ENCODE measurements around the gene ATP9B. TPM values are rescaled to one million over a fixed set of nuclear protein-coding genes. Genes with fewer than 3 reads are reported as not detected.
A peak's percentile ranks its signal among the peaks of the same experiment; 100 is the strongest.

The ATP9B gene
- total and polyA plus RNA-seq, 4 donors: 12.6 to 77.0 (median 29.9) TPM

DNA sequence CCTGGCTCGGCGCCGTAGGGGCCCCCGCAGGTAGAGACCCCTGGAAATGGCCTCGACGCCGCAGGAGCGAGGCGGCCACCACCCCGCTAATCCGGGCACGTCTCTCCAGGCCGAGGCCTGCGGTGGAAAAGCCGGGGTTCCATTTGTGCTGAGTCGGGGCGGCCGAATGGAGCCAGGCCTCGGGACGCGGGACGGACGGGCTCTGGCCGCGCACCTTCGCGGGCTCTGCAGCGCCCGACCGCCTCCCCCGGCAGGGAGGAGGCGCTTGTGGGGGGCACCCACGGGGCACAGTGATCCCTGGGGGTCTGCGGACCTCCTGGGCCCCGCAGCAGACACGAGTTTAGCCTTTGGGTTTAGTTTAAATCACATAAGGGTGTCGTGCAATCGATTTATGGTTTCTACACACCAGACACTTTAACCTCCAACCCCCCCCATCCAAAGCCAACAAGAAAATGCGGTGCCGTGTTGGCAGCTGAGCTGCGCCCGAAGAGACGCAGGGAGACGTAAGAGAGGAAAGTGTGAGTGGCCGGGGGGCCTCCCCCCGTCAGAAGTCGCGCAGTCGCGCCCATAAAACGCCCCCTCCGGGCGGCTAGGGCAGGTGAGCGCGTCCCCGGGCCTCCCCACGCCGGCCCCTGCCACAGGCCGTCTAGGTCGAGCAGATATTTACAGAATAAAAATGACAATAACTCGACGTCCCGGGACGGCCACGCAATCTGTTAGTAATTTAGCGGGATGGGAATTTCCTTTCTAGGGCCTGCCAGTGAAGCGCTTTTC, 325.5 kb downstream of the ATP9B start:
- Histone ChIP-seq H3K4me1 (ENCODE audit: control insufficient read depth in 5 of 5, insufficient read depth in 5 of 5, low read length in 5 of 5) (peaks cover 0 to 14% (median 7%) of the 10 kb centered on the region in 5 donors), H3K9ac (ENCODE audit: insufficient read depth in 1 of 2, low read length in 2 of 2) (no peak overlapping the region)
- ATAC-seq (ENCODE audit: insufficient read depth, low FRiP score): peak; percentile 23

DNA sequence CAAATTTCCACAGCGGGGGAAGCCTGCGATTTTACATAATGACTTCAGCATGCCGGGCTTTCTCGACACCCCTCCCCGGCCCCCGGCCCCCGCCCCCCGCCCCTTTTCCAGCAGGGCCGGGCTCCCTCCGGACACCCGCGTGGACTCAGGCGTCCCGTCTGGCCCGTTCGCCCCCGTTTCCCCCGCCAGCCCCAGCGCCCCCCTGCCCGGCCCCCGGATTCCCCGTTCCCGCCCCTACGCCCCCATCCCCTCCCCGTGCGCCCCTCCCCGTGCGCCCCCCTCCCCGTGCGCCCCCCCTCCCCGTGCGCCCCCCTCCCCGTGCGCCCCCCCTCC, 326.1 kb downstream of the ATP9B start:
- Histone ChIP-seq H3K9me3 (ENCODE audit: control insufficient read depth in 4 of 4, insufficient read depth in 3 of 4, low read length in 3 of 4) (peaks cover 0 to 2% (median 0%) of the 10 kb centered on the region in 4 donors), H3K27ac (ENCODE audit: low read depth in 1 of 2, low read length in 1 of 2) (peak overlapping the region in 1 of 2 donors; percentile 83), H3K36me3 (ENCODE audit: control insufficient read depth in 4 of 4, insufficient read depth in 4 of 4, low read length in 4 of 4) (no peaks in the 10 kb centered on the region), H3K27me3 (ENCODE audit: control insufficient read depth in 3 of 3, insufficient read depth in 3 of 3, low read length in 2 of 3) (peaks cover 0 to 61% (median 50%) of the 10 kb centered on the region in 3 donors), H3K4me1 (ENCODE audit: control insufficient read depth in 5 of 5, insufficient read depth in 5 of 5, low read length in 5 of 5) (peaks cover 0 to 14% (median 7%) of the 10 kb centered on the region in 5 donors), H3K9ac (ENCODE audit: insufficient read depth in 1 of 2, low read length in 2 of 2) (no peak overlapping the region), H3K4me3 (no peak overlapping the region)
- TF ChIP-seq, protein P1, sequence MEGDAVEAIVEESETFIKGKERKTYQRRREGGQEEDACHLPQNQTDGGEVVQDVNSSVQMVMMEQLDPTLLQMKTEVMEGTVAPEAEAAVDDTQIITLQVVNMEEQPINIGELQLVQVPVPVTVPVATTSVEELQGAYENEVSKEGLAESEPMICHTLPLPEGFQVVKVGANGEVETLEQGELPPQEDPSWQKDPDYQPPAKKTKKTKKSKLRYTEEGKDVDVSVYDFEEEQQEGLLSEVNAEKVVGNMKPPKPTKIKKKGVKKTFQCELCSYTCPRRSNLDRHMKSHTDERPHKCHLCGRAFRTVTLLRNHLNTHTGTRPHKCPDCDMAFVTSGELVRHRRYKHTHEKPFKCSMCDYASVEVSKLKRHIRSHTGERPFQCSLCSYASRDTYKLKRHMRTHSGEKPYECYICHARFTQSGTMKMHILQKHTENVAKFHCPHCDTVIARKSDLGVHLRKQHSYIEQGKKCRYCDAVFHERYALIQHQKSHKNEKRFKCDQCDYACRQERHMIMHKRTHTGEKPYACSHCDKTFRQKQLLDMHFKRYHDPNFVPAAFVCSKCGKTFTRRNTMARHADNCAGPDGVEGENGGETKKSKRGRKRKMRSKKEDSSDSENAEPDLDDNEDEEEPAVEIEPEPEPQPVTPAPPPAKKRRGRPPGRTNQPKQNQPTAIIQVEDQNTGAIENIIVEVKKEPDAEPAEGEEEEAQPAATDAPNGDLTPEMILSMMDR (IDR thresholded peaks at IDR 0.05; ENCODE audit: control extremely low read depth, extremely low read depth): no peak
- ATAC-seq (ENCODE audit: insufficient read depth, low FRiP score) (no peak), DNase-seq (peak in 1 of 3 donors; percentile 70)
- WGBS, 2 donors: 1% methylated on average over 14 to 25 of the region's 34 CpGs

More for the DNA sequence above, 325.5 kb downstream of the ATP9B start:
- Histone ChIP-seq H3K27me3 (ENCODE audit: control insufficient read depth in 3 of 3, insufficient read depth in 3 of 3, low read length in 2 of 3) (peaks cover 0 to 66% (median 55%) of the 10 kb centered on the region in 3 donors), H3K36me3 (ENCODE audit: control insufficient read depth in 4 of 4, insufficient read depth in 4 of 4, low read length in 4 of 4) (no peaks in the 10 kb centered on the region), H3K4me3 (no peak overlapping the region), H3K9me3 (ENCODE audit: control insufficient read depth in 4 of 4, insufficient read depth in 3 of 4, low read length in 3 of 4) (peaks cover 0 to 2% (median 0%) of the 10 kb centered on the region in 4 donors), H3K27ac (ENCODE audit: low read depth in 1 of 2, low read length in 1 of 2) (peak overlapping the region; percentile 69 to 83)
- peak in 1 of 3 donors; percentile 77 for DNase-seq
- TF ChIP-seq, protein P1 (IDR thresholded peaks at IDR 0.05; ENCODE audit: control extremely low read depth, extremely low read depth): no peak
- WGBS, 2 donors: 1 to 2% methylated on average over 61 to 67 of the region's 67 CpGs

DNA sequence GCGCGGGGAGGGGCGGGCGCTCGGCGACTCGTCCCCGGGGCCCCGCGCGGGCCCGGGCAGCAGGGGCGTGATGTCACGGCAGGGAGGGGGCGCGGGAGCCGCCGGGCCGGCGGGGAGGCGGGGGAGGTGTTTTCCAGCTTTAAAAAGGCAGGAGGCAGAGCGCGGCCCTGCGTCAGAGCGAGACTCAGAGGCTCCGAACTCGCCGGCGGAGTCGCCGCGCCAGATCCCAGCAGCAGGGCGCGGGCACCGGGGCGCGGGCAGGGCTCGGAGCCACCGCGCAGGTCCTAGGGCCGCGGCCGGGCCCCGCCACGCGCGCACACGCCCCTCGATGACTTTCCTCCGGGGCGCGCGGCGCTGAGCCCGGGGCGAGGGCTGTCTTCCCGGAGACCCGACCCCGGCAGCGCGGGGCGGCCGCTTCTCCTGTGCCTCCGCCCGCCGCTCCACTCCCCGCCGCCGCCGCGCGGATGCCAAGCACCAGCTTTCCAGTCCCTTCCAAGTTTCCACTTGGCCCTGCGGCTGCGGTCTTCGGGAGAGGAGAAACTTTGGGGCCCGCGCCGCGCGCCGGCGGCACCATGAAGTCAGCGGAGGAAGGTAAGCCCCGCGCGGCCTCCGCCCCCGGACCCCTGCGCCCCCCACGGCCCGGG, 326.7 kb downstream of the ATP9B start, which contains the start of gene NFATC1:
Gene NFATC1, plus strand, starts transcription at position 170 of the 644 bp plus-strand sequence. Its CDS starts 295 bp downstream, at position 465.
- Histone ChIP-seq H3K27me3 (ENCODE audit: control insufficient read depth in 3 of 3, insufficient read depth in 3 of 3, low read length in 2 of 3) (peaks cover 0 to 55% (median 44%) of the 10 kb centered on the region in 3 donors), H3K4me1 (ENCODE audit: control insufficient read depth in 5 of 5, insufficient read depth in 5 of 5, low read length in 5 of 5) (peaks cover 0 to 14% (median 7%) of the 10 kb centered on the region in 5 donors), H3K4me3 (peak within 1 kb of the TSS; percentile 49), H3K9me3 (ENCODE audit: control insufficient read depth in 4 of 4, insufficient read depth in 3 of 4, low read length in 3 of 4) (peaks cover 0 to 2% (median 0%) of the 10 kb centered on the region in 4 donors), H3K27ac (ENCODE audit: low read depth in 1 of 2, low read length in 1 of 2) (peak within 1 kb of the TSS; percentile 83 to 85), H3K36me3 (ENCODE audit: control insufficient read depth in 4 of 4, insufficient read depth in 4 of 4, low read length in 4 of 4) (no peaks in the 10 kb centered on the region), H3K9ac (ENCODE audit: insufficient read depth in 1 of 2, low read length in 2 of 2) (no peak within 1 kb of the TSS)
- DNase-seq (peak; percentile 72 to 79 (median 77)), ATAC-seq (ENCODE audit: insufficient read depth, low FRiP score) (peak; percentile 16)
- WGBS, 2 donors: 1% methylated on average over 65 to 91 of the region's 91 CpGs
- TF ChIP-seq, protein P1 (IDR thresholded peaks at IDR 0.05; ENCODE audit: control extremely low read depth, extremely low read depth): no peak

Data from lung (tissue), 12 donors.